ENCODE results near the gene ASAP2. TPM values are rescaled to one million over a fixed set of nuclear protein-coding genes. Genes with fewer than 3 reads are reported as not detected.
A peak's percentile ranks its signal among the peaks of the same experiment; 100 is the strongest.

ASAP2 gene
- polyA plus RNA-seq, 1 donor (not counting 4 experiments of a cell fraction or from before 2014, with no cell fraction given), result 54.2 TPM

- no peak for TF ChIP-seq CTCF (optimal IDR thresholded peaks at IDR 0.05 in 1 of 3, IDR thresholded peaks at IDR 0.05 in 1 of 3, conservative IDR thresholded peaks at IDR 0.05 in 1 of 3; ENCODE audit: extremely low read depth in 1 of 3, insufficient read depth in 2 of 3, low read length in 3 of 3)
- H3K9me1 ChIP-seq (ENCODE audit: control insufficient read depth, extremely low read depth, insufficient read depth, low read length), result peaks cover 6% of the 10 kb centered on the region
- peak overlapping the region; percentile 56 for H3K27ac ChIP-seq (ENCODE audit: control insufficient read depth, insufficient read depth, low read length)
- H3K36me3 ChIP-seq (ENCODE audit: control insufficient read depth in 2 of 2, extremely low read depth in 1 of 2, insufficient read depth in 2 of 2, low read length in 2 of 2), result peaks cover 0 to 8% of the 10 kb centered on the region in 2 experiments
- dilution Hi-C loops (cut with MboI; ENCODE audit: extremely low pct_ligation_motif_present, low sequenced_read_pairs), result no loop called here
- H3K4me3 ChIP-seq (ENCODE audit: control insufficient read depth in 2 of 3, extremely low read depth in 1 of 3, insufficient read depth in 2 of 3, low read depth in 1 of 3, low read length in 3 of 3), result no peak overlapping the region
- peak overlapping the region; percentile 26 for H3K9ac ChIP-seq (ENCODE audit: control insufficient read depth, extremely low read depth, insufficient read depth, low read length)
- FAIRE-seq (no peak), DNase-seq (ENCODE audit: low read depth, low spot score) (no peak)
- H3K4me1 ChIP-seq (ENCODE audit: control insufficient read depth, extremely low read depth, insufficient read depth, low read length), result peaks cover 82% of the 10 kb centered on the region
- peak overlapping the region; percentile 69 for H3K4me2 ChIP-seq (ENCODE audit: control insufficient read depth, extremely low read depth, insufficient read depth, low read depth, low read length)
- no peaks in the 10 kb centered on the region for H4K20me1 ChIP-seq (ENCODE audit: control insufficient read depth, extremely low read depth, insufficient read depth, low read length)
- no peak overlapping the region for H2AFZ ChIP-seq (ENCODE audit: control insufficient read depth, low read length)
- peaks cover 84% of the 10 kb centered on the region for H3K79me2 ChIP-seq (ENCODE audit: control insufficient read depth, insufficient read depth, low read length)
- H3K27me3 ChIP-seq (ENCODE audit: control insufficient read depth, extremely low read depth, insufficient read depth, low read length), result no peaks in the 10 kb centered on the region
- no peaks in the 10 kb centered on the region for H3K9me3 ChIP-seq (ENCODE audit: control insufficient read depth, low read depth, low read length)
Observed at GRCh38 chr2:9230881-9231280, 24.3 kb downstream of the ASAP2 start.

DNA sequence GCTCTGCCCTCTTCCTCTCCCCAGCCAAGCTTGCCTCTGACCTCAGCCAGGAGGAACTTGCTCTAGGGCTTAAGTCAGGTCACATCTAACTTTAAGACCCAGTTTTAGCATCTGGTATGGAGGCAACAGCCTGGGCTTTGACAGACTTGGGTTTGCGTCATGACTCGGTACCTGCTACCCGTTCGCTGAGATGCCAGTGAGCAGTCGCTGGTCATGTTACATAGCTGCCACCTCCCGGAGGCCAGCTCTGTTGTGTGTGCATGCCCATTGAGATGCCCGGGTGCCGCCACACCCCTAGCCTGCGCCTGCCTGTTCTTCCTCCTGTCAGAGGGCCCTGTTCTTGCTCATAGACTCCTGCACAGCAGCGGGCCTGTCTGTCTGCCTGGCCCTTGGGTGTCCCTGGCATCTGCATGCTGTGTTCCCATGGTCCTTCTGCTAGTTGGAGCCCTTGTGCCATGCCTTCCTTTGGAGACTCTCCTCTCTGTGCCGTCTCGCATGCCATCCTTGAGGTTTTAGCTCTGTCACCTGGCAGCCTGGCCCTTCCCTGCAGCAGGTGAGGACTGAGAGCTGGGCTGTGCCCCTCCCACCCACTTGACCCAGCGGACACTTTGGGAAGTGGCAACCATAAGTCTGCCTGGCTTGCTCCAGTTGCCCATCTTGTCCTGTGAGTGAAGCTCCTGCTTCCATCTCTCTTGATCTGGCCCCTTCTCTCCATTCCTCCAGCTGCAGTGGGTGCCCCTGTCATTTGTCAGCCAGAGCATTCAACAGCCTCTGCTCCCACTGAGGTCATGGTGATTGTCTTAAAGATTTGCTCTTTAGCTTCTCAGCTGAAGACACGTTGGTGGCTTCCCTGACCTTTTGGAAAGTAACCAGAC is 24.9 kb downstream of the ASAP2 start:
- Histone ChIP-seq H3K27ac (ENCODE audit: control insufficient read depth, insufficient read depth, low read length) (peak overlapping the region; percentile 56), H3K9me3 (ENCODE audit: control insufficient read depth, low read depth, low read length) (no peaks in the 10 kb centered on the region), H4K20me1 (ENCODE audit: control insufficient read depth, extremely low read depth, insufficient read depth, low read length) (no peaks in the 10 kb centered on the region), H3K27me3 (ENCODE audit: control insufficient read depth, extremely low read depth, insufficient read depth, low read length) (no peaks in the 10 kb centered on the region), H3K4me1 (ENCODE audit: control insufficient read depth, extremely low read depth, insufficient read depth, low read length) (peaks cover 88% of the 10 kb centered on the region), H3K9ac (ENCODE audit: control insufficient read depth, extremely low read depth, insufficient read depth, low read length) (peak overlapping the region; percentile 26), H3K79me2 (ENCODE audit: control insufficient read depth, insufficient read depth, low read length) (peaks cover 84% of the 10 kb centered on the region), H3K4me2 (ENCODE audit: control insufficient read depth, extremely low read depth, insufficient read depth, low read depth, low read length) (peak overlapping the region; percentile 69), H3K9me1 (ENCODE audit: control insufficient read depth, extremely low read depth, insufficient read depth, low read length) (peaks cover 6% of the 10 kb centered on the region), H3K4me3 (ENCODE audit: control insufficient read depth in 2 of 3, extremely low read depth in 1 of 3, insufficient read depth in 2 of 3, low read depth in 1 of 3, low read length in 3 of 3) (peak overlapping the region in 1 of 3 experiments; percentile 8), H3K36me3 (ENCODE audit: control insufficient read depth in 2 of 2, extremely low read depth in 1 of 2, insufficient read depth in 2 of 2, low read length in 2 of 2) (peaks cover 0 to 3% of the 10 kb centered on the region in 2 experiments), H2AFZ (ENCODE audit: control insufficient read depth, low read length) (no peak overlapping the region)
- TF ChIP-seq CTCF (optimal IDR thresholded peaks at IDR 0.05 in 1 of 3, IDR thresholded peaks at IDR 0.05 in 1 of 3, conservative IDR thresholded peaks at IDR 0.05 in 1 of 3; ENCODE audit: extremely low read depth in 1 of 3, insufficient read depth in 2 of 3, low read length in 3 of 3) (peak in 2 of 3 experiments; percentile 12 to 26), EZH2 (IDR thresholded peaks at IDR 0.05; ENCODE audit: low read length) (no peak)
- FAIRE-seq (peak; percentile 66), DNase-seq (ENCODE audit: low read depth, low spot score) (no peak)
- dilution Hi-C loops (cut with MboI; ENCODE audit: extremely low pct_ligation_motif_present, low sequenced_read_pairs), result no loop called here
